Midbrain (tissue), 1 donor: ENCODE measurements around the gene LAG3.

ENCODE experiments used
- DNase-seq: peaks from one replicate; lab custom pipeline; 2025; lab: John Stamatoyannopoulos, UW

LAG3 gene

DNA sequence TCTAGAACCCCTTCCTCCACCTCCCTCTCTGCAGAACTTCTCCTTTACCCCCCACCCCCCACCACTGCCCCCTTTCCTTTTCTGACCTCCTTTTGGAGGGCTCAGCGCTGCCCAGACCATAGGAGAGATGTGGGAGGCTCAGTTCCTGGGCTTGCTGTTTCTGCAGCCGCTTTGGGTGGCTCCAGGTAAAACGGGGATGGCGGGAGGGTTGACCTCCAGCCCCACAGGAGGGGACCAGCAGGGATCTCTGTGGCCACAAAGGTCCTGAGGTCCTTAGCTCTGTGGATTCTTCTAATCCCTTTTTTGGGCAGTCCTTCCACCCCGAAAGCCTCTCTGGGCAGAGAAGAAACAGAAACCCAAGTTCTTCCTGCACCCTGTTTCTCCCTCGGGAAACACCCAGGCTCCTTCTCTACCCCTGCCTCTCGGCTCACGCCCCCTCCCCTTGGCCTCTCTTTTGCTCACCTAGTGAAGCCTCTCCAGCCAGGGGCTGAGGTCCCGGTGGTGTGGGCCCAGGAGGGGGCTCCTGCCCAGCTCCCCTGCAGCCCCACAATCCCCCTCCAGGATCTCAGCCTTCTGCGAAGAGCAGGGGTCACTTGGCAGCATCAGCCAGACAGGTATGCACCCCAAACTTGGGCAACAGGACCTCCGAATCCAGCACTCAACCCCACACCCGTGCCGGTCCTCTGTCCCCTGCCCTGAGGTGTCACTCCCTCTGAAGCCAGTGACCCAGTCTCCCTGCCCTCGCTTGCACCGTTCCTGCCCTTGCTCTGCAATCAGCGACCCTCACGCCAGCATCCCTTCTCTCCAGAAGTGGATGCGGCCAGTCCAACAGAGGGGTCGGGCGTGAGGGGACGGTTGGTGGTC, 638 bp downstream of the LAG3 start:
- no peak for DNase-seq

GRCh38 chr12:6773590-6774351, 1.5 kb downstream of the LAG3 start:
- no peak for DNase-seq

DNA sequence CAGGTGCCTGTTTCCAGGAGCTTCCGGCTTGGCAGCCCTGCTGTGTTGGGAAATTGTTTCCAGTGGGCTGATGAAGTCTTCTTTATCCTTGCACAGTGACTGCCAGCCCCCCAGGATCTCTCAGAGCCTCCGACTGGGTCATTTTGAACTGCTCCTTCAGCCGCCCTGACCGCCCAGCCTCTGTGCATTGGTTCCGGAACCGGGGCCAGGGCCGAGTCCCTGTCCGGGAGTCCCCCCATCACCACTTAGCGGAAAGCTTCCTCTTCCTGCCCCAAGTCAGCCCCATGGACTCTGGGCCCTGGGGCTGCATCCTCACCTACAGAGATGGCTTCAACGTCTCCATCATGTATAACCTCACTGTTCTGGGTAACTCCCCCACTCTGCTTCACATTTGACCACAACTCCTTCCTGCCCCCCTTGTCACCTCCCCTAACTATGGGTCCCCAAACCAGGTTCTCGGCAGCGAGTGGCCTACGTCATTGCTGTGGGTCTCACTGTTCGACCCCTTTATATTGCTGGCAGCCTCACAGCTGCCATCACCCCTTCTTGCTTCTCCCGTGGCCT, 2.3 kb downstream of the LAG3 start:
- no peak for DNase-seq

DNA sequence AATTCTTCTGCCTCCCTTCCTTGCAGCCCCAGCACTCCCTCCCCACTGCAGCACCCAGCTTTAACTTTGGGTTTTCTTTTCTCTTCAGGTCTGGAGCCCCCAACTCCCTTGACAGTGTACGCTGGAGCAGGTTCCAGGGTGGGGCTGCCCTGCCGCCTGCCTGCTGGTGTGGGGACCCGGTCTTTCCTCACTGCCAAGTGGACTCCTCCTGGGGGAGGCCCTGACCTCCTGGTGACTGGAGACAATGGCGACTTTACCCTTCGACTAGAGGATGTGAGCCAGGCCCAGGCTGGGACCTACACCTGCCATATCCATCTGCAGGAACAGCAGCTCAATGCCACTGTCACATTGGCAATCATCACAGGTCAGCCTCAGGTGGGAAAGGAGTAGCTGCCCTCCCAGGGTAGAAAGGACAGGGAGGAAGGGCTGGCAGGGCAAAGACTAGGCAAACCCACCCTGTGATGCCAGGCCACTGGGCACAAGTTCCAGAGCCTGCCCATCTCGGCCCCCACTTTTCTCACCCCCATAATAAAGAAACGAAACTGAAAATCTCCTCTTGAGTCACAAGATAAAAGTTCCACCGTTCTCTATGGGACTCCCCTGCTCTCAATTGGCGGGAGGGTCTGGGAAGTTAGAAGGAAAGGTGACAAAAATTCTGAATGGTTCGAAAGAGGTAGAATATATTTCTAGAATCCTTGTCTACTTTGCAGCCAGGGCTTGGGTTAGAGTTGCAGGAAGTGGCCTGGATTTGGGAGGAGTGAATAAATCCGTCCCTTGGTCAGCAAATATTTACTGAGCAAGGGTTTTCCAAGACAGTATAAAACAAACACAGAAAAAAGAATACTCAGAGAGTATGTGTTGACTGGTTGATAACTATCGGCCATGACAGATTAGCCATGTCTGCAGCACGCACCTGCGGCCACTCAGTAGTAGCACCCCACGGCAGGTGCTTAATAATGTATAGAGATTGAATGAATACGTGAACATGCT, 3.2 kb downstream of the LAG3 start:
- no peak for DNase-seq

DNA sequence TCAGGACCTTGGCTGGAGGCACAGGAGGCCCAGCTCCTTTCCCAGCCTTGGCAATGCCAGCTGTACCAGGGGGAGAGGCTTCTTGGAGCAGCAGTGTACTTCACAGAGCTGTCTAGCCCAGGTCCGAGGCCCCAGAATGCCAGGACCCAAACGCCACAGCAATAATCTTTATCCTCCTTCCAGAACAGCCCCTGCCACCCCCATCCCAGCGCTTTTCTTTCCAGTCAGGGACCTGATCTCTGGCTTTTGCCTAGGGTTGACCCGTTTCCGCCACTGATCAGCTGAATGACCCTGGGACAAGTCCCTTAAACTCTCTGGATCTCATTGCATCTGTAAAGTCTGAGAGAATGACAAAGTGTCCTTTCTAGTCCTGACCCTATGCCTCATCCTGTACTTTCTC, 5.1 kb downstream of the LAG3 start:
- DNase-seq: no peak

DNA sequence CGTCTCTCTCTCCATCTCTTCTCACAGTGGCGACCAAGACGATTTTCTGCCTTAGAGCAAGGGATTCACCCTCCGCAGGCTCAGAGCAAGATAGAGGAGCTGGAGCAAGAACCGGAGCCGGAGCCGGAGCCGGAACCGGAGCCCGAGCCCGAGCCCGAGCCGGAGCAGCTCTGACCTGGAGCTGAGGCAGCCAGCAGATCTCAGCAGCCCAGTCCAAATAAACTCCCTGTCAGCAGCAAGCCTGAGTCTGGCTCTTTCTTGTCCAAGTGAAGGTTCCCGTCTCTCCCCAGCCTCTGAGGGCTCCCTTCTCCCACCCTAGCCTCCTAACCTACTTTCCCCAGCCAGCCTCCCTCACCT, 5.9 kb downstream of the LAG3 start:
- DNase-seq: peak; percentile 23

GRCh38 chr12:6778574-6779550, 6.5 kb downstream of the LAG3 start:
- DNase-seq: peak; percentile 91

- no peak for DNase-seq
Measured at GRCh38 chr12:6779708-6780432, 7.5 kb downstream of the LAG3 start.

DNA sequence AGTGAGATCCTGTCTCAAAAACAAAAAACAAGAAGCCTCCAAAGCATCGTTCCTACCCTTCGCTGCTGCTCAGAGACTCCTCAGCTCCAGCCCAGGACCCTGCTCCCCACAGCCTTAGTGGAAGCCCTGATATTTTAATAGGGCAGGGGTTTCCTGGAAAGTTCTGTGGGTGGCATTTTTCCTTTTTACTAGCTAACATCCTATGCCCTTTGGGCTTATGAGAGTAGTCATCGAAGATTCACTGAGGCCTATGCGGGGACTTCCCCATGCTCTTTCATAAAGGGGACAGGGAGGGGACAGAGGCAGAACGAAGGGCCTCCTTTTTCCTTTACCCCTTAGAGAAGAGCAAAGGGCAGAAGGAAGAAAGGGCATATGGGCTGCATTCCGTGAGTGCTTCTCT, 8.3 kb downstream of the LAG3 start:
- no peak for DNase-seq

- DNase-seq: no peak
Measured at GRCh38 chr12:6782119-6782518, 9.8 kb downstream of the LAG3 start.

GRCh38 chr12:6782850-6783566, 10.7 kb downstream of the LAG3 start:
- no peak for DNase-seq

DNA sequence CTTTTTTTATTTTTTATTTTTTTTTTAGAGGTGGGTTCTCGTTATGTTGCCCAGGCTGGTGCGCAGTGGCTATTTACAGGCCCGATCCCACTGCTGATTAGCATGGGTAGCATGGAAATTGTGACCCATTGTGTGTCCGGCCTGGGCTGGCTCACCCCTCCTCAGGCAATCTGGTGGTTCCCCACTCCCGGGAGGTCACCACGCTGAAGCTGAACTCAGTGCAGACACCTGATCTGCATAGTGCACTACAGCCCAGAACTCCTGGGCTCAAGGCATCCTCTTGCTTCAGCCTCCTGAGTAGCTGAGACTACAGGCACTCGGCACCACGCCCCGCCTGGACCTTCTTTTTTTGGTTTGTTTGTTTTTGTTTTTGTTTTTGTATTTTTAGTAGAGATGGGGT, 11.5 kb downstream of the LAG3 start:
- no peak for DNase-seq

DNA sequence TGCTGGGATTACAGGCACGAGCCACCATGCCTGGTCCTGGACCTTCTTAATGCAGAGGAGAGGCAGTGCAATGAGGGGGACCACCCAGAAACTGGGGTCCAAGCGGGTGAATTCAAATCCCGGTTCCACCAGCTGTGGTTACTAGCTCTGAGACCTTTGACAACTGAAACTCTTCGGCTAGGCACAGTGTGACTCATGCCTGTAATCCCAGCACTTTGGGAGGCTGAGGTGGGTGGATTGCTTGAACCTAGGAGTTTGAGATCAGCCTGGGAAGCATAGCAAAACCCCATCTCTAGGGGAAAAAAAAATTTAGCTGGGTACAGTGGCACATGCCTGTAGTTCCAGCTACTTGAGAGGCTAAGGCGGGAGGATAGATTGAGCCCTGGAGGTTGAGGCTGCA, 12.0 kb downstream of the LAG3 start:
- DNase-seq: no peak

GRCh38 chr12:6784761-6785160, 12.4 kb downstream of the LAG3 start:
- DNase-seq: no peak

DNA sequence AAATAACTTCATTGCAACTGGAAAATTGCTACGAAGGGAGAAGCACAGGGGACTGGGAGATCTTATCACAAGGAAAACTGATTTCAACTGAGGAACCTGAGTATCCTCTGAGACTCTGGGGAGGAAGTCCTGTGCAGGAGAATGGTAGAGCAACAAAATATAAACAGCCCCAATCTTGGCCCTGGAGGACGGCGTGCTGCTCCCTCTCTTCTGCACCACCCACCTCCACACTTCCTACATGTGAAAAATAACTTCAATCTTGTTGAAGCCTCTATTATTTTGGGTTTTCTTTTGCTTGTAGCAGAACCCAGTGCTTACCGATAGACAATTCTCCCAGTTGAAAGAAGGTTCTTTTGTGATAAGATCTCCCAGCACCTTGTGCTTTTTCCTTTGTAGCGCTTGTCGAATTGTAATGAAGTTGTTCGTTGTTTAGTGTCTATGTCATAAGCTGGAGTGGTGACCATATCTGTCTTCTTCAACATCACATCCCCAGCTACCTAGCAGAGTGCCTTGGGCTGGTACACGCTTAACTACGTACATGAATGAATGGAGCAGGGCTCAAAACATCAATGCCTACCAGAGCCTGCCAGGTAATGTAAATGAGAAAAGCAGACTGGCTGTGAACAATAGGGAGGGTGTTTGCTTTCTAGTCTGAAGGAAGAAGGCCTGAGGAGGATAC, 14.2 kb downstream of the LAG3 start:
- DNase-seq: no peak

DNA sequence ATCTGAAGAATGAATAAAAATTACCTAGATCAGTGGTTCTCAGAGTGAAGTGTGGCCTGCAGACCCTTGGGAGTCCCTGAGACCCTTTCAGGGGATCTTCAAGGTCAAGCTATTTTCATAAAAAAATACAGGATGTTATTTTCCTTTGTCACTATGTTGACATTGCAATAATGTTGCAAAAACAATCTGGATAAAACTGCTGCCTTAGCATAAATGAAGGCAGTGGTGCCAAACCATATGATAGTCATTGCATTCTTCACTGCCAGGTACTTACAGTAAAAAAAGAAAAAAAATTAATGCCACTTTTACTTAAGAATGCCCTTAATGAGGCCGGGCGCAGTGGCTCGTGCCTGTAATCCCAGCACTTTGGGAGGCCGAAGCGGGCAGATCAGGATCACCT, 15.0 kb downstream of the LAG3 start:
- no peak for DNase-seq

DNA sequence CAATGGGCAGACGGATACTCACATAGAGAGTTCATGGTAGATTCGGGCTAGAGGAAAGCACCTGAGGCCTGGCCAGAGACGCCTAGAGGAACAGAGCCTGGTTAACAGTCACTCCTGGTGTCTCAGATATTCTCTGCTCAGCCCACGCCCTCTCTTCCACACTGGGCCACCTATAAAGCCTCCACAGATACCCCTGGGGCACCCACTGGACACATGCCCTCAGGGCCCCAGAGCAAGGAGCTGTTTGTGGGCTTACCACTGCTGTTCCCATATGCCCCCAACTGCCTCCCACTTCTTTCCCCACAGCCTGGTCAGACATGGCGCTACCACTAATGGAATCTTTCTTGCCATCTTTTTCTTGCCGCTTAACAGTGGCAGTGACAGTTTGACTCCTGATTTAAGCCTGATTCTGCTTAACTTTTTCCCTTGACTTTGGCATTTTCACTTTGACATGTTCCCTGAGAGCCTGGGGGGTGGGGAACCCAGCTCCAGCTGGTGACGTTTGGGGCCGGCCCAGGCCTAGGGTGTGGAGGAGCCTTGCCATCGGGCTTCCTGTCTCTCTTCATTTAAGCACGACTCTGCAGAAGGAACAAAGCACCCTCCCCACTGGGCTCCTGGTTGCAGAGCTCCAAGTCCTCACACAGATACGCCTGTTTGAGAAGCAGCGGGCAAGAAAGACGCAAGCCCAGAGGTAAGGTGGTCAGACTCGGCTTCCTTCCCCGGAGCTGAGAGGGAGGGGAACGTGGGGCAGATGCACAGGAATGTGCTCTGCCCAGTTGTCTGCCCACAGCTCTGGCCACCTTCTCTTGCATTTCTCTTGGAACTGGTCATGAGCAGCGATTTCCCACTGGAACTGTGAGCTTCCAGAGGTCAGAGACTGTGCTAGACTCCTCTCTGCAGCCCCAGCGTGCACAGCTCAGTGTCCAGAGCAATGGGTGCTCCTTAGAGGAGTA, 16.9 kb downstream of the LAG3 start, which contains the start of gene CD4:
Gene CD4, plus strand, starts transcription at position 557 of the 953 bp plus-strand sequence. CDS start 10,611 bp downstream, outside the sequence.
- DNase-seq: peak; percentile 25
